Metanephros (tissue), 1 donor: ENCODE data around the gene ZNF432. TPM values are rescaled to one million over a fixed set of nuclear protein-coding genes. Genes with fewer than 3 reads are reported as not detected.

ENCODE experiments used
- total RNA-seq: library from RNA; depleted of rRNA; stranded (reverse); fragments of >200 nt; gene quantifications from one replicate; pipeline ENCODE4 v1.2.3, GENCODE V29; 2014

ZNF432 gene
- 13.5 TPM for total RNA-seq

DNA sequence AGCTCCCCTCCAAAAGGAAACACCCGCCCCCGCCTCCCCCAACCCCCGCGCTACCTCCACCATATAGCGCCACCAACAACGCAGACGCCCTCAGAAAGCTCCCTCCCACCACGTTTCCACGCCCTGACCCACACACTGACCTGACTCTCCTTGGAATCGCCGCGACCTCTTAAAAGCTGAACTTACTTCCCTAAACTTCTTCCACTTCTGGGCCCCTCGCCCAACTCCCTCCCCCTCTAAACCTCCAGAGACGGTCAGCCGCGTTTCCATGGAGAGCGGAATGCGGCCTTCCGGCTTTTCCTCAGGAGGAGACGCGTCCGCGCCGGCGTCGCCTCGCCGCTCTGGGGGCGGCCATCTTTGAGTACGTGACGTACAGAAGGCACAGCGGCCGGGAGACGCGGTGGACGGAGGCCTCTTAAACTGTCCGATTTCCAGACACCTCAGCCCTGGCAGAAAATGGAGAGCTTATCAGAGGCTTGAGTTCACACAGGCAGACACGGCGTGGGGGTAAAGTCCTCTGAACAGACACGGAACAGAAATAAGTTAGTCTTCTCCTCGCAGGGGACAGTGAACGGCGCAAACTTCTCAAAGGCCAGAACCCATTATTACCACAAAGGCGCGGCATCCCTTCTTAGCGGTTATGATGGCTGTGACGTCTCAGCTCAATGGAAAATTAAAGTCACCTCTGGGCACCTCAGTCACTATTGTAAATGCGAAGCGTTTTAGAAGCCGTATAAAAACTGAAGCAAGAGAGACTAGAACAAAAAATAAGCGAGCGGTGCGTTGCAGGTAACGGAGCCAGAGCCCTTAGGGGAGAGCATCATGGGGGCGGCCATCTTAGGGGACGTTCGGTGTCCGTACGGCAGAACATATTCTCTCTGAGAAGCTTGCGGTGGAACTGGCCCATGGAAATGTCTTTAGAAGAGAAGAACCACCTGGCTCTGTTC, at the start of gene ZNF432:
TSS of gene ZNF432 (minus strand) at position 284 of the 947 bp plus-strand sequence. CDS start 1,970 bp downstream, outside the sequence.

DNA sequence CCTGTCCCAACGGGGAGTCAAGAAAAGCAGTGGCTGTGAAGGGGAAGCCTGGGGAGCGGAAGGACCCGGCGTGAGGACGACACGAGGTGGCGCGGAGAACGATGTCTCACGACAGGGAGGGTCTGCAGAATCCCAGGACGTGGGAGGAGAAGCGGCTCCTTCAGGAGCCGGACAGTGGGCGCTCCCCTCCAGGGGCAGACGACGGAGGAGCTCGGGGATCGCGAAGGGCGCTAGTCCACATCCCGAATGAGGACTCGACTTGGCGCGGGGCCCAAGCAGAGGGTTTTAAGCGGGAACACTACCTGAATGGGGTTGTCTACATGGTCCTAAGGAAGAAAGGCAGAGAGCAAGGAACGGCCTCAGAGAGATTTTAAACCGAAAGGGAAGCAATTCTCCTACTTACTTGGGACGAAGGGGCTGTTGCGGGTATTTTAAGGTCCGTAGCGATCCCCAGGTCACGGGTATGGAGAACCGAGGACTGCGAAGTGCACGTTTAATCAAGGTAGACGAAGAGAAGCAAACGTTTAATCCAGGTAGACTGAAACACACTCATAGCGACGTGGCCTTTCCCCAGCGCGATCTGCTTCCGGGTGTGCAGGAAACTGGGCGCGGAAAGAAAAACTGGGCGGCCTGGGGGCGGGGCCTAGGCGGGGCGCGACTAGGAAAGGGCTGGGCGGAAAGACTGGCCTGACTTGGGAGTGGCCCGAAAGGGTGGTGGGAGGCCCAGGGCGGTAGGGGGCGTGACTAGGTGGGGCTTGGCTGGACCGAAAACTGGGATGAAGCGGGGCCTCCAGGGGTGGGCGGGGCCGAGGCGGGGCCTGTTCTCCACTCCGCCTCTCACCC, 46.8 kb upstream of the ZNF432 start, which contains the start of gene ZNF841:
TSS of gene ZNF841 (minus strand) at position 594 of the 843 bp plus-strand sequence. CDS start 10,964 bp downstream, outside the sequence.

GRCh38 chr19:52028027-52028779, 20.4 kb downstream of the ZNF432 start, which contains the start of gene ZNF614:
TSS of gene ZNF614 (minus strand) at chr19:52028379. CDS start at chr19:52025745, 2,634 bp downstream.

GRCh38 chr19:52007806-52008557, 40.7 kb downstream of the ZNF432 start, which contains the start of gene ZNF615:
TSS of gene ZNF615 (minus strand) at chr19:52008211. CDS start at chr19:52003711, 4,500 bp downstream.

DNA sequence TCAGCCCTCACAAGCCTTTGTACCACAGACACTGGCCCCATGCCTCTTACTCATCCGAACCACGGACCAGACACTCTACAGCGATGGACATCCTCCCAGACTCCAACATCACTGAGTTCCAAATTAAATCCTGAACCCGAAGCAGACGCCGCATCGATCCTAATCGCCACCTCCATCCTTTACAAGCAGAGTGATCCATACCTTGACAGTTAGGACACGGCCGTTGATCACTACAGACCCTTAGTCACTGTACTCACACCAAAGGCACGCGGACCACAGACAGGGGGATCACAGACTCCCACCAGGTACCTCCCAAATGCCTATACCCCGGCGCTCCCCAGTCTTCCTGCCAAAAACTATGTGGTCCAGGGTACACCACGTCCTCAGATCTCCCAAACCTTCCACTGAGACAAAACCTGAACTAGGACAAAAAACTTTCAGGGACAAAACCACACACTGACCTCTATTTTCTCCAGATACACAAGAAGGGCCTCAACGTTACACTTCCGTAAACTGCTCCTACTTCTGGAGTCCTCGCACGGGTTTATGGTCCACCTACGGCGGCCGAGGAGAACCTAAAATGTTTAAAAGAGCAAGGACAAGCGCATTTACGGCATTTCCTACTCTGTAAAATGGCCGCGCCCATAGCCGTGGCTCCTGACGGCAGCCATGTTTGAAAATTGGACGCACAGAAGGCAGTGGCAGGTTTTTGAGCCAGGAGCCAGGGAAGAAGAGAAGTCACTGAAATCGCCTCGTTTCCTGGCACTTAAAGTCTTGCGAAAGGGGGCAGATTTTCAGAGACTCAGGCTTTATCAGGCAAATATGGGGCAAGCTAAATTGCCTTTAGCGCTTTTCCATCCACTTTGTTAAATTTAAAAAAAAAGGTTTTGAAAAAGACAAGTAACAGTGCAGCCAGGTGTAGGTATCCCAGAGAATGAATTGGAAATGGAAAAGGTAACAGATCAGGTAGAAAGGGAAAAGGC, 62.0 kb downstream of the ZNF432 start, which contains the start of gene ZNF350:
TSS of gene ZNF350 (minus strand) at position 532 of the 983 bp plus-strand sequence. CDS start 12,480 bp downstream, outside the sequence.

Other genes with a start within 250 kb of the ZNF432 start
- gene ZNF577, start 160.9 kb downstream of the ZNF432 start, total RNA-seq, result 21.1 TPM
- gene ZNF649, start 143.8 kb downstream of the ZNF432 start, total RNA-seq, result 19.7 TPM
- 9.5 TPM for gene ZNF613, start 121.4 kb downstream of the ZNF432 start, total RNA-seq
- gene ZNF350, start 62.0 kb downstream of the ZNF432 start, total RNA-seq, result 12.6 TPM
- 15.8 TPM for gene ZNF615, start 40.6 kb downstream of the ZNF432 start, total RNA-seq
- 14.0 TPM for gene ZNF614, start 20.5 kb downstream of the ZNF432 start, total RNA-seq
- 20.3 TPM for gene ZNF841, start 46.9 kb upstream of the ZNF432 start, total RNA-seq
- gene ZNF616, start 91.1 kb upstream of the ZNF432 start, total RNA-seq, result 15.0 TPM
- 14.9 TPM for gene ZNF836, start 122.8 kb upstream of the ZNF432 start, total RNA-seq
- 194 TPM for gene PPP2R1A, start 141.2 kb upstream of the ZNF432 start, total RNA-seq
- gene ZNF766, start 220.7 kb upstream of the ZNF432 start, total RNA-seq, result 12.0 TPM
- gene ZNF480, start 248.3 kb upstream of the ZNF432 start, total RNA-seq, result 8.2 TPM